IPS-NIHi11 (cell line): ENCODE data around the gene PROM2.
"Not testable (repeated sequence)": the region's sequence is repeated elsewhere in the genome, so short reads cannot be mapped to it uniquely, and the experiment has no call there.

Source experiments
- DNase-seq: peaks from one replicate; pipeline ENCODE4 v3.0.0; 2012; ENCODE audit warnings: mixed read lengths, low spot score

The PROM2 gene

DNA sequence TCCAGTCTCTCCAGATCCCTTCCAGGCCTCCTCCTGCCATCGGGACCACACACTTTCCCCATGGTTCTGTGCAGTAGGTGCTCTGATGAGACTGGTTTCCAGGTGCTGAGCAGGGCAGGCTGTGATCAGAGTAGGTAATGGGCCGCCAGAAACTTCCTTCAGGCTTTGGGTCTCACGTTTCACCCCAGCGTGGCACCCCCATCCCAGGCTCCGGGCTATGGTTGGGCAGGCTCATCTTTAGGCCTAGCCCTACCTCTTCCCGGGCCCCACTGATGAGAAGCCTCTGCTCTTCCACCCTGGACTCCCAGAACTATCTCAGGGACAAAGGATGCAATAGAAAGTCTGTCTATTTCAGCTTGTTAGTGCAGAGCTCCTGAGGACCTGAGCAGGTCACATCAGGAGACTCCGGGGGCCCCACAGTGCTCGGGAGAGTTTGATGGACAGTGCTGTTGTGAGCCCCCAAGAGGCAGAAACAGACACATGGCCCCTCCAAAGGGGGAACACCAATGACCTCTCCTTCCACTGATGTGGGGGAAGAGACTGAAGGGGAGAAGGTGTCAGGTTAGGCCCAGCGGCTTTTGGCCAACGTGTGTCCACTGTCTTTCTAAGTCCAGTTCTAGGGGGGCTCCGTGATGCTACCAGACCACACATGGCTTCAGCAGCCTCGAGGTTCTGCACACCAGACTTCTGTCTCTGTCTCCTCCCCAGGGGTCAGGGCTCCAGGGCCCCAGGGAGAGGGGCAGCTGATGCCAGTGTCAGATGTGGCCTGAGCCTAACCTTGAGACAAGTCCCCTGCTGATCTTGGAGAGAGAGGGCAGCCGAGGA is 5.8 kb upstream of the PROM2 start:
- DNase-seq, result no peak

DNA sequence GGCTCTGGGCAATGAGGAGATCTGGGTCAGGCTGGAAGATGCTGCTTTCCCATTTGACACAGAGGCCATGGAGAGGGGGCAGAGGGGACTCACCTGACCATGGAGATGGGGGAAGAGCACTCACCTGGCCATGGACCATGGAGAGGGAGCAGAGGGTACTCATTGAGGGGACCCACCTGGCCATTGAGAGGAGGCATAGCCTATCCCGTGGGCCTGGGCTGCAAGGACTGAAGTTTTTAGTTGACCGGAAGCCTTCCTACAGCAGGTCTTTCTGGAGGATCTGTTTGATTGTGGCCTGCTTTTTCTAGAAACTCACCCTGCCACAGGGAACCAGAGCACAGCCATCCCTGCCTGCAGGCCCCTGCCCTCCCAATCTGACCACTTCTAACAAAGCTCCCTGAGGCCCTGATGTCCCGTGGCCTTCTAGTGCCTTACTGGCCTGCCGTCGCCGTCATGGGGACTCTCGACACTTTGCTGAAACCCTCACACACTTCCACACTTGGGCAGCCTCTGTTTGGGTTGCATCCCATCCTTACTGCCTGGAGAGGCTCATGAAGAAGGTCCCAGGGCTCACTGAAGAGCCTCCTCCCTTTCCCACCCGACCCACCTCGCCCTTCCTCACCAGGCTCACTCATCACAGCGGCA is 5.1 kb upstream of the PROM2 start:
- no peak for DNase-seq

GRCh38 chr2:95269745-95270144 is 4.5 kb upstream of the PROM2 start:
- DNase-seq, result not testable (repeated sequence)

- no peak for DNase-seq
Observed at GRCh38 chr2:95270541-95271081, 3.6 kb upstream of the PROM2 start.

DNA sequence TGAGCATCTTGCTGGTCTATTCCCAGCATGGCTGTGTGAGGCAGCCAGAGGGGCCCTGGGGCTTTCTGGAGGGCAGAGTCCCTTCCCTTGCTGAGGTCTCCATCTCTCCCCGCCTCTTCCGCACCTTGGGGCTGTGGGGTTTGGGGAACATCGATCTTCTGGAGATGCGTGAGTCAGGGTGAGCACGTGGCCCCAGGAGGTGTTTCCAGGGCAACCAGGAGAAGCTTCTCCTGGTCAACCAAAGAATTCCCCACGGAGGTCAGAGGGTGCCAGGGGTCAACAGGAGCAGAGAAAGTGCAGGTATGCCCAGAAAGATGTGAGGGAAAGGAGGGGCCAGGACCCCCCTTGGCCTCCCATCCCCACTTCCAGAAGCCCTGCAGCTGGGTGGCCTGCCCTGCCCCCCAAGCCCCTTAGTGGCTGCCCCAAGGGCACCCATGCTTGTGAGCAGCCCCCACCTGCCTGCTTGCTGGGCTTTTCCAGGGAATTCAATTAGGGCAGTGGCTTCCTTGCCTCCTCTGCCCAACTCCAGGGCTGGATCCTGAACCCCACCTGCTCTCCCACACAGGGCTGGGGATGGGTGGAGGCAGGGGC is 2.8 kb upstream of the PROM2 start:
- DNase-seq, result no peak

DNA sequence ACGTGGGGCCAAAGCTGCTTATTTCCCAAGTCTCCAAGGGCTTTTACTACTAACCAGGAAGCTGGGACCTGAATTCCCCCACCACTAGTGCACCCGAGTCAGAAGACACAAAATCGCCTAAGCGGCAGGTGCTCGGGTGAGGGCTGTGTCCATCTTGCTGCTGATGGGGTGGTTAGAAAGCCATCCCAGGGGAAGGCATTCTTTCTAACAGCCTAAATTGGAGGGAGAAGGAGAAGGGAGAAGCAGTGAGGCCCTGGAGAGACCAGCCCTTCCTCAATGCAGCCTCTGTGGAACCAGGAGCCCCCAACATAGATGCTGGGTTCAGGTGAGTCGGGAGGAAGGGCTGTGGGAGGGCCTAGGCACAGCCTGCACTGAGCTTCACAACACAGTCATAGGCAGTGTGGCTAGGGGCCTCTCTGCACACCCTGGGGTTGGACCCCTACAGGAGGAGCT is 1.9 kb upstream of the PROM2 start:
- no peak for DNase-seq

GRCh38 chr2:95272781-95273180 is 1.5 kb upstream of the PROM2 start:
- DNase-seq, result no peak

- no peak for DNase-seq
Observed at GRCh38 chr2:95273566-95274290, 521 bp upstream of the PROM2 start.

- DNase-seq, result no peak
Observed at GRCh38 chr2:95275151-95275515, 884 bp downstream of the PROM2 start.

GRCh38 chr2:95275601-95276243 is 1.5 kb downstream of the PROM2 start:
- no peak for DNase-seq

GRCh38 chr2:95276244-95276887 is 2.1 kb downstream of the PROM2 start:
- DNase-seq, result no peak

GRCh38 chr2:95276888-95277245 is 2.6 kb downstream of the PROM2 start:
- no peak for DNase-seq

DNA sequence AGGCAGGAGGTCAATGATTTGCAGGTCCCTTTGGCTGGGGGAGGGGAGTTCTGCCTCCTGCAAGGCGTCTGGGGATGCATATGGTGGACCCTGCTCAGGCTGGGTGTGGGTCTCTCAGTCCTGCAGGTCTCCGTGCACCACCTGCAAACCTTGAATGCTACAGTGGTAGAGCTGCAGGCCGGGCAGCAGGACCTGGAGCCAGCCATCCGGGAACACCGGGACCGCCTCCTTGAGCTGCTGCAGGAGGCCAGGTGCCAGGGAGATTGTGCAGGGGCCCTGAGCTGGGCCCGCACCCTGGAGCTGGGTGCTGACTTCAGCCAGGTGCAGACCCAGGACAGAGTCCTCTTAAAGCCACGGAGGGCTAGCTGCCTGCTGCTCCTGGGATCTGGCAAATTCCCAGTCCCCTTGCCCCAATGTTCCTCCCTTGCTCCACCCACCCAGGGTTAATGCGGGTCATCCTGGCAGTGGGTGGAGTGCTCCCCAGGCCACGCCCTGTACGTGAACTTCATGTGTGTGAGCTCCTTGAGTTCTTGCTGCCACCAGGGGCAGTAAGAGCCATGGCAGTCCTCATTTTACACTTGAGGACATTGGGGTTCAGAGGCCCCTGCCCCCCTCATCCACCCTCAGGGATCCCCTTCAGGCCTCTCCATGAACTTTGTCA is 3.1 kb downstream of the PROM2 start:
- DNase-seq, result peak; percentile 76

DNA sequence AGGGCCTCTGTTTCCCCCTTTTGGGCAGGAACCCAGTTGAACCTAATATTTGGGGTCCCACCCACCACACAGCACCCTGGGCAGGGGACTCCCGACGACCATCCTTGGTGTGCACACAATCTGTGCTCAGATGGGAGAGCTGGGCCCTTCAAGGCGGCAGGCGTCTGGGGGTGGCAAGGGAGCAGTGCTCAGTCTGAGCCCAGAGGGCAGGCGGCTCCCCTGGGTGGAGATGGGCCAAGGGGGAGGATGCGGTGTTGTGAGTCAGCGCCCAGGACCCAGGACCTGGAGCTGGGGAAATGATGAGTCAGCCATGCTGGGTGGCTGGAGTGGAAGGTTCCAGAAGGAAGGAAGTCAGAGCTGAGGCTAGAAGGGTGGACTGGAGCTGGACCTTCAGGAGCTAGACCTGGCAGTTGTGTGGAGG is 3.8 kb downstream of the PROM2 start:
- DNase-seq, result no peak

- no peak for DNase-seq
Observed at GRCh38 chr2:95278637-95279225, 4.5 kb downstream of the PROM2 start.

DNA sequence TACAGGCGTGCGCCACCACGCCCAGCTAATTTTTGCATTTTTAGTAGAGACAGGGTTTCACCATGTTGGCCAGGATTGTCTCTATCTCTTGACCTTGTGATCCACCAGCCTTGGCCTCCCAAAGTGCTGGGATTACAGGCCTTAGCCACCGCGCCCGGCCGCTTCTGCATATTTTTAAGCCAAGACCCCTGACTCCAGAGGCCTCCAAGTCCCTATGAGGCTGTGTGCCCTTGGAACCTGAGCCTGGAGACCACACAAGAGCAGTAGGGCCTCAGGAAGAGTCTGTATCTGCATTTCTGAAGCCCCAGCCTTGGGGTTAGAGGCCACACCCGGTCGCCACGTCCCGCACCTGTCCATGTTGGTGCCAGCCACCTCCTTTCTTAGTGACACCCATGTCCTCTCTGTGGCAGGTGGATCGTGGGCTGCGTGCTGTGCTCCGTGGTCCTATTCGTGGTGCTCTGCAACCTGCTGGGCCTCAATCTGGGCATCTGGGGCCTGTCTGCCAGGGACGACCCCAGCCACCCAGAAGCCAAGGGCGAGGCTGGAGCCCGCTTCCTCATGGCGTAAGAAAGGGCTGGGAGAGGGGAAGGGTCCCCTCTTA is 5.3 kb downstream of the PROM2 start:
- DNase-seq, result no peak

- no peak for DNase-seq
Observed at GRCh38 chr2:95281071-95281470, 6.8 kb downstream of the PROM2 start.

GRCh38 chr2:95281786-95282185 is 7.5 kb downstream of the PROM2 start:
- no peak for DNase-seq

- no peak for DNase-seq
Observed at GRCh38 chr2:95282458-95282857, 8.2 kb downstream of the PROM2 start.

GRCh38 chr2:95283562-95283961 is 9.3 kb downstream of the PROM2 start:
- DNase-seq, result no peak
